ENCODE measurements around the gene MBLAC2. TPM values are rescaled to one million over a fixed set of nuclear protein-coding genes. Genes with fewer than 3 reads are reported as not detected.

The MBLAC2 gene
- polyA plus RNA-seq, 3 donors, result 0.96 to 1.5 (median 1.2) TPM

GRCh38 chr5:90518661-90519060 lies 44.1 kb upstream of the MBLAC2 start:
- H3K36me3 ChIP-seq (replicated peaks in 1 of 2; ENCODE audit: control insufficient read depth in 1 of 2, insufficient read depth in 2 of 2, low read length in 2 of 2), result peaks cover 55 to 71% of the 10 kb centered on the region in 2 donors
- no peak overlapping the region for H3K4me2 ChIP-seq (replicated peaks; ENCODE audit: extremely low read depth, low read length, poor library complexity, severe bottlenecking)
- peaks cover 0 to 1% (median 0%) of the 10 kb centered on the region in 3 donors for H3K27me3 Mint-ChIP-seq (ENCODE audit: low read depth in 3 of 3)
- no peak overlapping the region for H3K27ac ChIP-seq (ENCODE audit: low read depth in 1 of 2, low read length in 2 of 2)
- peaks cover 0 to 4% (median 0%) of the 10 kb centered on the region in 7 donors for H3K9me3 Mint-ChIP-seq
- H3K9ac ChIP-seq (ENCODE audit: insufficient read depth, low read length, poor library complexity, severe bottlenecking), result no peak overlapping the region
- no peak overlapping the region for H3K4me3 Mint-ChIP-seq
- peaks cover 62 to 63% of the 10 kb centered on the region in 2 donors for H3K36me3 Mint-ChIP-seq
- DNase-seq, result no peak
- no peak overlapping the region for H2AFZ ChIP-seq (ENCODE audit: insufficient read depth, low read depth, low read length, poor library complexity, severe bottlenecking)
- H3K4me1 ChIP-seq (ENCODE audit: control insufficient read depth in 1 of 2, insufficient read depth in 2 of 2, low read length in 2 of 2), result no peaks in the 10 kb centered on the region
- H3K27ac Mint-ChIP-seq, result no peak overlapping the region
- peaks cover 1% of the 10 kb centered on the region for H3K79me2 ChIP-seq (ENCODE audit: insufficient read depth, low read length)
- H4K20me1 ChIP-seq (ENCODE audit: insufficient read depth, low read length), result no peaks in the 10 kb centered on the region
- H3K4me1 Mint-ChIP-seq, result no peaks in the 10 kb centered on the region
- intact Hi-C loops (cut with micrococcal nuclease), result no loop called here
- no peaks in the 10 kb centered on the region for H3K9me3 ChIP-seq (replicated peaks in 1 of 2; ENCODE audit: control insufficient read depth in 1 of 2, insufficient read depth in 1 of 2, low read length in 2 of 2)
- TF ChIP-seq, protein P1, sequence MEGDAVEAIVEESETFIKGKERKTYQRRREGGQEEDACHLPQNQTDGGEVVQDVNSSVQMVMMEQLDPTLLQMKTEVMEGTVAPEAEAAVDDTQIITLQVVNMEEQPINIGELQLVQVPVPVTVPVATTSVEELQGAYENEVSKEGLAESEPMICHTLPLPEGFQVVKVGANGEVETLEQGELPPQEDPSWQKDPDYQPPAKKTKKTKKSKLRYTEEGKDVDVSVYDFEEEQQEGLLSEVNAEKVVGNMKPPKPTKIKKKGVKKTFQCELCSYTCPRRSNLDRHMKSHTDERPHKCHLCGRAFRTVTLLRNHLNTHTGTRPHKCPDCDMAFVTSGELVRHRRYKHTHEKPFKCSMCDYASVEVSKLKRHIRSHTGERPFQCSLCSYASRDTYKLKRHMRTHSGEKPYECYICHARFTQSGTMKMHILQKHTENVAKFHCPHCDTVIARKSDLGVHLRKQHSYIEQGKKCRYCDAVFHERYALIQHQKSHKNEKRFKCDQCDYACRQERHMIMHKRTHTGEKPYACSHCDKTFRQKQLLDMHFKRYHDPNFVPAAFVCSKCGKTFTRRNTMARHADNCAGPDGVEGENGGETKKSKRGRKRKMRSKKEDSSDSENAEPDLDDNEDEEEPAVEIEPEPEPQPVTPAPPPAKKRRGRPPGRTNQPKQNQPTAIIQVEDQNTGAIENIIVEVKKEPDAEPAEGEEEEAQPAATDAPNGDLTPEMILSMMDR (IDR thresholded peaks at IDR 0.05), result no peak
- no peak overlapping the region for H3K4me3 ChIP-seq (replicated peaks in 1 of 3; ENCODE audit: low read depth in 2 of 3, low read length in 3 of 3)
- no peaks in the 10 kb centered on the region for H3K27me3 ChIP-seq (ENCODE audit: control insufficient read depth in 2 of 2, insufficient read depth in 2 of 2, low read length in 2 of 2)

- H3K9me3 ChIP-seq (replicated peaks in 1 of 2; ENCODE audit: control insufficient read depth in 1 of 2, insufficient read depth in 1 of 2, low read length in 2 of 2), result no peaks in the 10 kb centered on the region
- H3K9ac ChIP-seq (ENCODE audit: insufficient read depth, low read length, poor library complexity, severe bottlenecking), result no peak overlapping the region
- no peaks in the 10 kb centered on the region for H3K4me1 Mint-ChIP-seq
- H2AFZ ChIP-seq (ENCODE audit: insufficient read depth, low read depth, low read length, poor library complexity, severe bottlenecking), result no peak overlapping the region
- TF ChIP-seq, protein P1 (IDR thresholded peaks at IDR 0.05), result no peak
- no CpG with 5 or more reads among the region's 3 CpGs for WGBS (ENCODE audit: insufficient coverage)
- no peak overlapping the region for H3K4me3 ChIP-seq (replicated peaks in 1 of 3; ENCODE audit: low read depth in 2 of 3, low read length in 3 of 3)
- H3K4me2 ChIP-seq (replicated peaks; ENCODE audit: extremely low read depth, low read length, poor library complexity, severe bottlenecking), result no peak overlapping the region
- no peak for DNase-seq
- H3K79me2 ChIP-seq (ENCODE audit: insufficient read depth, low read length), result no peaks in the 10 kb centered on the region
- no peaks in the 10 kb centered on the region for H3K27me3 Mint-ChIP-seq (ENCODE audit: low read depth in 3 of 3)
- H3K4me3 Mint-ChIP-seq, result no peak overlapping the region
- H3K4me1 ChIP-seq (ENCODE audit: control insufficient read depth in 1 of 2, insufficient read depth in 2 of 2, low read length in 2 of 2), result no peaks in the 10 kb centered on the region
- H4K20me1 ChIP-seq (ENCODE audit: insufficient read depth, low read length), result no peaks in the 10 kb centered on the region
- H3K36me3 ChIP-seq (replicated peaks in 1 of 2; ENCODE audit: control insufficient read depth in 1 of 2, insufficient read depth in 2 of 2, low read length in 2 of 2), result peaks cover 19 to 34% of the 10 kb centered on the region in 2 donors
- intact Hi-C loops (cut with micrococcal nuclease), result no loop called here
- H3K27ac ChIP-seq (ENCODE audit: low read depth in 1 of 2, low read length in 2 of 2), result no peak overlapping the region
- no peak overlapping the region for H3K27ac Mint-ChIP-seq
- peaks cover 28 to 31% of the 10 kb centered on the region in 2 donors for H3K36me3 Mint-ChIP-seq
- H3K9me3 Mint-ChIP-seq, result no peaks in the 10 kb centered on the region
- no peaks in the 10 kb centered on the region for H3K27me3 ChIP-seq (ENCODE audit: control insufficient read depth in 2 of 2, insufficient read depth in 2 of 2, low read length in 2 of 2)
These were observed 39.9 kb upstream of the MBLAC2 start for GRCh38 chr5:90514520-90514919.

Data from CD14-positive monocyte (primary cell).